A549 (cell line): ENCODE measurements around the gene OGA.

ENCODE experiments used
- CTCF ChIP-seq: fragments of >200 bp; sonication (Bioruptor Twin); formaldehyde crosslinking; IDR thresholded peaks from 3 replicates; pipeline ENCODE4 v1.5.1; 2016
- MAX ChIP-seq: IDR thresholded peaks from 2 replicates; pipeline ENCODE4 v1.6.1; 2012

GRCh38 chr10:101781984-101782810 lies 36.0 kb downstream of the OGA start:
- no peak for TF ChIP-seq CTCF
- TF ChIP-seq MAX, result no peak
